Natural killer cell (primary cell): ENCODE measurements around the gene PRPF40A. TPM values are rescaled to one million over a fixed set of nuclear protein-coding genes. Genes with fewer than 3 reads are reported as not detected.

Experiments used
- ATAC-seq, 3 donors: fragments of 150-1000 bp in 2 of 3; fragments of 200-7000 bp in 1 of 3; cut with Tn5 transposase; 1 replicate in 1 of 3; 2 replicates in 2 of 3; pipeline ENCODE4 v1.10.0; 2021; ENCODE audit warnings: mild to moderate bottlenecking in 2 of 3, moderate library complexity in 2 of 3
- DNase-seq, 2 donors: peaks; one replicate each; pipeline versions ENCODE4 v3.0.0 to v3.0.0-alpha.2; 2013 to 2021; ENCODE audit warnings: mixed read lengths in 1 of 2
- H3K27ac ChIP-seq: one replicate; pipeline ENCODE4 v1.5.1; 2013; ENCODE audit warnings: mild to moderate bottlenecking, low read length
- H3K27me3 ChIP-seq: one replicate; pipeline ENCODE4 v1.6.1; 2013; ENCODE audit warnings: low read length; ENCODE audit not compliant: control insufficient read depth, insufficient read depth
- H3K36me3 ChIP-seq: one replicate; pipeline ENCODE4 v1.6.1; 2013; ENCODE audit warnings: low read length; ENCODE audit not compliant: control insufficient read depth, insufficient read depth
- H3K4me1 ChIP-seq: one replicate; pipeline ENCODE4 v1.6.1; 2013; ENCODE audit warnings: low read length; ENCODE audit not compliant: control insufficient read depth, insufficient read depth
- H3K4me3 ChIP-seq: one replicate; pipeline ENCODE4 v1.5.1; 2013; ENCODE audit warnings: low read length
- H3K9me3 ChIP-seq: one replicate; pipeline ENCODE4 v1.6.1; 2013; ENCODE audit warnings: low read length; ENCODE audit not compliant: control insufficient read depth, insufficient read depth
- H3K27ac Mint-ChIP-seq, 2 donors: one replicate each; pipeline ENCODE4 v1.8.0; 2022; ENCODE audit warnings: mild to moderate bottlenecking in 2 of 2, mixed read lengths in 2 of 2, moderate library complexity in 1 of 2
- H3K27me3 Mint-ChIP-seq, 2 donors: one replicate each; pipeline ENCODE4 v1.8.0; 2022; ENCODE audit warnings: low read depth in 2 of 2, mixed read lengths in 2 of 2
- H3K36me3 Mint-ChIP-seq: one replicate; pipeline ENCODE4 v1.8.0; 2022; ENCODE audit warnings: mixed read lengths
- H3K4me1 Mint-ChIP-seq, 2 donors: one replicate each; pipeline ENCODE4 v1.8.0; 2022; ENCODE audit warnings: mixed read lengths in 2 of 2
- H3K4me3 Mint-ChIP-seq: one replicate; pipeline ENCODE4 v1.8.0; 2022; ENCODE audit warnings: mild to moderate bottlenecking, moderate library complexity, mixed read lengths
- H3K9me3 Mint-ChIP-seq, 2 donors: one replicate each; pipeline ENCODE4 v1.8.0; 2022; ENCODE audit warnings: mixed read lengths in 2 of 2
- CTCF ChIP-seq: fragments of 200-600 bp; IDR thresholded peaks from one replicate; pipeline ENCODE4 v1.8.0; 2022; ENCODE audit warnings: antibody characterized with exemption
- WGBS: methylation state at CpG from one replicate; pipeline ENCODE4 v1.1.7; 2013; ENCODE audit warnings: missing lambda C conversion rate; ENCODE audit not compliant: insufficient coverage; 5-methylcytosine and 5-hydroxymethylcytosine counted together
- intact Hi-C: fragments of 100-400 bp; cut with micrococcal nuclease; formaldehyde crosslinking; loops from one replicate; pipeline ENCODE4 v1.14.2; 2022
- total RNA-seq, 4 donors: library from RNA; stranded (reverse); fragments of 120-200 nt in 1 of 4; gene quantifications; one replicate each; pipeline versions ENCODE4 v1.2.3 to v1.2.4, GENCODE V29; 2013 to 2022

The PRPF40A gene
- total RNA-seq, 3 donors from 2014 or later (not counting 1 experiment from before 2014, with no cell fraction given), result 120 to 137 (median 130) TPM

DNA sequence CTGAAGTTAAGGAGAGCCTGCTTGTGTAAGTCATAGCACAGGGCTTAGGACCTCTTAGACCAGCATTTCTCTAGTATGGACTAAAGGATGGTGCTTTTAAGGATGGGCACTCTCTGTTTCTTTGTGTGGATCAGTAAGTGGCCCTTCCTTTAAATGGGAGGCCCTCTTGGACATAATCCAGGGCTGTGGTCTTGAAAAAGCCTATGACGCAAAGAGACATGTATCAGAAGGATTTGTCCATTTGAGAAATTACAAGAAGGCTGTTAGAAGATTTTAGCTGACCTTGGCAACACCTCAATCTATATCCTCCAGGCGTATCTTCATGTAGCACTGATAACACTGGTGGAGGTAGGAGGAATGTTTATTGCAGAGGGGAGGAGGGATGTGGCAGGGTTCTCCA lies 79.2 kb downstream of the PRPF40A start:
- Mint-ChIP-seq H3K4me1 (no peaks in the 10 kb centered on the region), H3K27ac (no peak overlapping the region), H3K36me3 (no peaks in the 10 kb centered on the region), H3K9me3 (no peaks in the 10 kb centered on the region), H3K4me3 (no peak overlapping the region), H3K27me3 (no peaks in the 10 kb centered on the region)
- DNase-seq, result no peak
- Histone ChIP-seq H3K9me3 (no peaks in the 10 kb centered on the region), H3K27ac (no peak overlapping the region), H3K4me1 (no peaks in the 10 kb centered on the region), H3K4me3 (no peak overlapping the region), H3K27me3 (no peaks in the 10 kb centered on the region), H3K36me3 (no peaks in the 10 kb centered on the region)
- ATAC-seq, result no peak
- WGBS, result 100% methylated on average over 1 of the region's 2 CpGs
- intact Hi-C loops, result loop anchor here (5.0 kb wide), 1 partner anchor 81 kb away; no protein-coding TSS in a partner anchor
- TF ChIP-seq CTCF, result no peak

DNA sequence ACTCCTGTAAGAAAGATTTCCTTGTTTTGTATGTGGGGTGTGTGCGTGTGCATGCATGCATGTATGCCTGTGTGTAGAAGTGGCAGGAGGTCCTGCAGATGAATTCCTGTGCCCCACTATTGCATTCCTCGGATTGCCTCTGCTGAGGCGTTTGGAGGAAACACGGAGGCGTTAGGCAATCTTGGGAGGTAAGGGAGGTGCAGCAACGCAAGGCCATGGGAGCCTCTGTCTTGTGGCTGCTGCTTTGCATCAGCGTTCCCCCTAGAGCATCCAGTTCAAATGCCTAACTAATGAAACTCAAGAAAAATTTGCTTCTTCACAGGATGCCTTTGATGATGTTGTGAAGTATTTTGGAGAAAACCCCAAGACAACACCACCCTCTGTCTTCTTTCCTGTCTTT lies 80.0 kb downstream of the PRPF40A start:
- ATAC-seq, result no peak
- DNase-seq, result no peak
- Histone ChIP-seq H3K36me3 (no peaks in the 10 kb centered on the region), H3K9me3 (no peaks in the 10 kb centered on the region), H3K27ac (no peak overlapping the region), H3K4me1 (no peaks in the 10 kb centered on the region), H3K4me3 (no peak overlapping the region), H3K27me3 (no peaks in the 10 kb centered on the region)
- 97% methylated on average over 7 of the region's 7 CpGs for WGBS
- no peaks in the 10 kb centered on the region for H3K9me3 Mint-ChIP-seq
- H3K4me1 Mint-ChIP-seq, result no peaks in the 10 kb centered on the region
- H3K36me3 Mint-ChIP-seq, result no peaks in the 10 kb centered on the region
- TF ChIP-seq CTCF, result no peak
- H3K4me3 Mint-ChIP-seq, result no peak overlapping the region
- no peaks in the 10 kb centered on the region for H3K27me3 Mint-ChIP-seq
- no peak overlapping the region for H3K27ac Mint-ChIP-seq
- intact Hi-C loops, result loop anchor here (5.0 kb wide), 1 partner anchor 80 kb away; no protein-coding TSS in a partner anchor

- Mint-ChIP-seq H3K36me3 (no peaks in the 10 kb centered on the region), H3K4me3 (no peak overlapping the region), H3K9me3 (no peaks in the 10 kb centered on the region), H3K27ac (no peak overlapping the region), H3K4me1 (no peaks in the 10 kb centered on the region), H3K27me3 (no peaks in the 10 kb centered on the region)
- no peaks in the 10 kb centered on the region for H3K4me1 ChIP-seq
- WGBS, result 20% methylated on average over 4 of the region's 5 CpGs
- DNase-seq, result peak; percentile 50 to 76
- H3K36me3 ChIP-seq, result no peaks in the 10 kb centered on the region
- H3K27ac ChIP-seq, result no peak overlapping the region
- ATAC-seq, result peak; percentile 58 to 79 (median 78)
- H3K9me3 ChIP-seq, result no peaks in the 10 kb centered on the region
- H3K4me3 ChIP-seq, result no peak overlapping the region
- TF ChIP-seq CTCF, result peak; percentile 89
- intact Hi-C loops, result loop anchor here (1.0 to 5.0 kb wide), 3 partner anchors 78 to 598 kb away; no protein-coding TSS in a partner anchor
- no peaks in the 10 kb centered on the region for H3K27me3 ChIP-seq
Observed at GRCh38 chr2:152635635-152636298, 81.5 kb downstream of the PRPF40A start.

DNA sequence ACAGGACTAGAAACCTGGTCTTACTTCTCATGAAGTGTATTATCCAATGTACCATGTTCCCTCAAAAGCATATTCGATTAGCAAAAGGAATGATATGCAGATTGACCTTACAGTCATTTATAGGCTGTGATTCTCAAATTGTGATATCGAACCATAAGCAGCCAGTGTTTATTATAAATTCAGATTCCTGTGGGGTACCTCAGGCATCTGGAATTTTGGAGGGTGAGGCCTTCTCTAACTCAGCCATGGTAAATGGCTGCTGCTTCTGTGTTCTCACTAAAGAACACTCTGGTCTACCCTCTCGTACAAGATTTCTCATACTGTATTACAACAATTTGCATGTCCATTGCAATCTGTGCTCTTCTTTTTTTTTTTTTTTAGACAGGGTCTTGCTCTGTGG lies 84.5 kb downstream of the PRPF40A start:
- DNase-seq, result no peak
- ATAC-seq, result no peak
- Histone ChIP-seq H3K4me1 (no peaks in the 10 kb centered on the region), H3K27me3 (no peaks in the 10 kb centered on the region), H3K27ac (no peak overlapping the region), H3K36me3 (no peaks in the 10 kb centered on the region), H3K9me3 (no peaks in the 10 kb centered on the region), H3K4me3 (no peak overlapping the region)
- Mint-ChIP-seq H3K36me3 (no peaks in the 10 kb centered on the region), H3K27me3 (no peaks in the 10 kb centered on the region), H3K4me3 (no peak overlapping the region), H3K9me3 (no peaks in the 10 kb centered on the region), H3K4me1 (peaks cover 0 to 4% of the 10 kb centered on the region in 2 donors), H3K27ac (no peak overlapping the region)
- intact Hi-C loops, result no loop called here
- 89% methylated on average over 3 of the region's 3 CpGs for whole genome bisulfite sequencing
- no peak for TF ChIP-seq CTCF
